Tibial artery (tissue), 4 donors: ENCODE results near the gene TMEM204.

Source experiments
- DNase-seq, 2 donors: peaks; one replicate each; pipeline ENCODE4 v3.0.0-alpha.2; 2019
- H3K27ac ChIP-seq, 2 donors: fragments of 200-600 bp; sonication (generic) in 1 of 2; 1 replicate in 1 of 2; 2 replicates in 1 of 2; pipeline ENCODE4 v1.5.1; 2018 to 2019; ENCODE audit warnings: mild to moderate bottlenecking in 1 of 2
- H3K27me3 ChIP-seq, 2 donors: fragments of 200-600 bp; sonication (generic) in 1 of 2; one replicate each; pipeline versions ENCODE4 v1.5.1 to v1.6.0; 2016 to 2019
- H3K36me3 ChIP-seq, 3 donors: fragments of 200-600 bp; sonication (generic) in 2 of 3; one replicate each; pipeline ENCODE4 v1.5.1; 2016 to 2019; ENCODE audit warnings: mild to moderate bottlenecking in 2 of 3
- H3K4me1 ChIP-seq, 4 donors: fragments of 200-600 bp; sonication (generic) in 2 of 4; 1 replicate in 3 of 4; 2 replicates in 1 of 4; pipeline ENCODE4 v1.5.1; 2016 to 2019
- H3K4me3 ChIP-seq, 2 donors: fragments of 200-600 bp; sonication (generic) in 1 of 2; 1 replicate in 1 of 2; 2 replicates in 1 of 2; pipeline ENCODE4 v1.5.1; 2018 to 2019; ENCODE audit warnings: mild to moderate bottlenecking in 2 of 2
- H3K9me3 ChIP-seq, 3 donors: fragments of 200-600 bp; sonication (generic) in 1 of 3; one replicate each; pipeline ENCODE4 v1.5.1; 2016 to 2019
- CTCF ChIP-seq, 2 experiments: fragments of 200-600 bp in 1 of 2; fragments of 450-650 bp in 1 of 2; IDR thresholded peaks; one replicate each; pipeline ENCODE4 v1.5.1; 2017 to 2019; ENCODE audit warnings: antibody characterized with exemption in 2 of 2, mild to moderate bottlenecking in 1 of 2, moderate library complexity in 1 of 2
- intact Hi-C: fragments of 100-400 bp; cut with DNase I; formaldehyde crosslinking; loops from one replicate; pipeline ENCODE4 v1.15.0; 2023; ENCODE audit warnings: low total_unique reads

TMEM204 gene

GRCh38 chr16:1511662-1512569, 21.6 kb upstream of the TMEM204 start:
- DNase-seq: no peak
- Histone ChIP-seq H3K27me3 (no peaks in the 10 kb centered on the region), H3K27ac (no peak overlapping the region), H3K9me3 (no peaks in the 10 kb centered on the region), H3K4me1 (peaks cover 16 to 29% (median 21%) of the 10 kb centered on the region in 4 donors), H3K36me3 (peaks cover 7 to 47% (median 19%) of the 10 kb centered on the region in 3 donors), H3K4me3 (no peak overlapping the region)
- intact Hi-C loops: no loop called here
- no peak for TF ChIP-seq CTCF (IDR thresholded peaks at IDR 0.05)

- DNase-seq: no peak
- no peak overlapping the region for H3K4me3 ChIP-seq
- intact Hi-C loops: no loop called here
- H3K27ac ChIP-seq: no peak overlapping the region
- TF ChIP-seq CTCF (IDR thresholded peaks at IDR 0.05): no peak
- H3K9me3 ChIP-seq: no peaks in the 10 kb centered on the region
- peaks cover 7 to 40% (median 14%) of the 10 kb centered on the region in 3 donors for H3K36me3 ChIP-seq
- H3K27me3 ChIP-seq: no peaks in the 10 kb centered on the region
- peaks cover 16 to 29% (median 21%) of the 10 kb centered on the region in 4 donors for H3K4me1 ChIP-seq
Observed at GRCh38 chr16:1512774-1513173, 20.7 kb upstream of the TMEM204 start.

GRCh38 chr16:1514507-1514906, 19.0 kb upstream of the TMEM204 start:
- no peaks in the 10 kb centered on the region for H3K9me3 ChIP-seq
- DNase-seq: no peak
- H3K36me3 ChIP-seq: peaks cover 7 to 40% (median 27%) of the 10 kb centered on the region in 3 donors
- H3K4me3 ChIP-seq: no peak overlapping the region
- H3K27ac ChIP-seq: no peak overlapping the region
- H3K4me1 ChIP-seq: peaks cover 8 to 14% (median 9%) of the 10 kb centered on the region in 4 donors
- no peak for TF ChIP-seq CTCF (IDR thresholded peaks at IDR 0.05)
- intact Hi-C loops: no loop called here
- H3K27me3 ChIP-seq: no peaks in the 10 kb centered on the region

GRCh38 chr16:1518626-1519135, 14.8 kb upstream of the TMEM204 start:
- Histone ChIP-seq H3K4me3 (no peak overlapping the region), H3K36me3 (peaks cover 12 to 62% (median 43%) of the 10 kb centered on the region in 3 donors), H3K27ac (no peak overlapping the region), H3K9me3 (no peaks in the 10 kb centered on the region), H3K4me1 (no peaks in the 10 kb centered on the region), H3K27me3 (no peaks in the 10 kb centered on the region)
- DNase-seq: no peak
- intact Hi-C loops: no loop called here
- no peak for TF ChIP-seq CTCF (IDR thresholded peaks at IDR 0.05)

- no peak for TF ChIP-seq CTCF (IDR thresholded peaks at IDR 0.05)
- Histone ChIP-seq H3K4me1 (no peaks in the 10 kb centered on the region), H3K36me3 (peaks cover 5 to 69% (median 47%) of the 10 kb centered on the region in 3 donors), H3K27me3 (no peaks in the 10 kb centered on the region), H3K4me3 (no peak overlapping the region), H3K9me3 (no peaks in the 10 kb centered on the region), H3K27ac (no peak overlapping the region)
- no peak for DNase-seq
- intact Hi-C loops: no loop called here
Observed at GRCh38 chr16:1519831-1520230, 13.6 kb upstream of the TMEM204 start.
